SHP77 (cell line): ENCODE measurements around the gene RPUSD3.
"Not testable (repeated sequence)": the region's sequence is repeated elsewhere in the genome, so short reads cannot be mapped to it uniquely, and the experiment has no call there.

Experiments
- DNase-seq, 2 experiments: peaks; one replicate each; lab custom pipeline; 2025; lab: John Stamatoyannopoulos, UW

The RPUSD3 gene, protein sequence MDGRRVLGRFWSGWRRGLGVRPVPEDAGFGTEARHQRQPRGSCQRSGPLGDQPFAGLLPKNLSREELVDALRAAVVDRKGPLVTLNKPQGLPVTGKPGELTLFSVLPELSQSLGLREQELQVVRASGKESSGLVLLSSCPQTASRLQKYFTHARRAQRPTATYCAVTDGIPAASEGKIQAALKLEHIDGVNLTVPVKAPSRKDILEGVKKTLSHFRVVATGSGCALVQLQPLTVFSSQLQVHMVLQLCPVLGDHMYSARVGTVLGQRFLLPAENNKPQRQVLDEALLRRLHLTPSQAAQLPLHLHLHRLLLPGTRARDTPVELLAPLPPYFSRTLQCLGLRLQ

DNA sequence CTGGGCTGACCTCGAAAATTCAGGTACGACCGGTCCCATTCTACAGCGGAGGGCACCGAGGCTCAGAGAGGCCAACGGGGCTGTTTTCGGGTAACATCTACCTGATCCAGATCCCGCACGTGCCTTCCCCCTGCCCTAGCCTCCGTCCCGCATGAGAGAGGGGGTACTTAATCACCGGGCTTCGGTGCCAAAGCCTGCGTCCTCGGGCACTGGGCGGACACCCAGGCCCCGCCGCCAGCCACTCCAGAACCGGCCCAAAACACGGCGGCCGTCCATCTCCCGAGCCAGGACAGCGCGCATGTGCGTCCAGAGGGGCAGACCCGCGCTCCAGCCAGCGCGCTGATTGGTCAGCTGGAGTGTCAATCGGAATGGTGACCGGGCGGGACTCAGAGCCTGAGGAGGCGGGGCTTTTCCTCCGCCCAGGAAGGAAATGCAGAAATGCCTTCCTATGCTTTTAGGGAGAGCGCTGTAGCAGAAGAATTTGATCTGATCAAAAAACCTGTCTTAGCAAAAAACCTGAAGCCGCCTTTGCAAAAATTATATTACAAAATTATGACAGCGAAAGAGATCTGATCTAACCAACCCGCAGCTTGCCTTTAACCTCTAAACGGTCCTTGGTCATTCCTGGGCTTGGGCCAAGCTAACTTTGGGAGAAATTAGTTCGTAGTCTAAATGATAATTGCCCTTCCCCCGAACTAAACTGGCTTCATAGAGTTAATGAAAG is at the start of gene RPUSD3:
RPUSD3 (minus strand) TSS at position 294 of the 724 bp plus-strand sequence; CDS start at position 276, 18 bp downstream.
- peak; percentile 78 to 86 for DNase-seq

DNA sequence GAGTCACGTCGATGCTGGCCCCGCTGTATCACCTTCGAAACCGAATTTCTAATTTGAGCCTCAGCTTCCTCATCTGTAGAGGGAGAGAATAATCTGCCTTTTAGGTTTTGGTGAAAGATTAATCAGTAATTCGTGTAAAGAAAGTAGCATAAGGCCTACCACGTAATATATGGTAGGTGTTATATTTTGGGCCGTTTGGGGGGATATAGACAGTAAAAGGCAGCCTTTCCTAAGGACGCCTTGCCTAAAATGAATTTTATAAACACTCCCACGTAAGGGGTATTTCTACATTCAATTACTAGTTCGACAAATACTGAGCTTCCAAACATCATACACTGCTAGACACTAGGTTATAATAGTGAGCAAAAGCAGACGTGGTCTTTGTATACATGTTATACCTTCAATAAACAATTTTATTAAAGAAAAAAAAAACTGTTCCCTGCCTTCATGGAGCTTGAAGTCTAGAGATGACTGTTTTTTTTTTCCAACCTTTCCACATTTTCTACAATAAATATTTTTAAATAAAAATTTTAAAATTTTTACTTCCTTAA is 47.3 kb upstream of the RPUSD3 start:
- DNase-seq = no peak

DNA sequence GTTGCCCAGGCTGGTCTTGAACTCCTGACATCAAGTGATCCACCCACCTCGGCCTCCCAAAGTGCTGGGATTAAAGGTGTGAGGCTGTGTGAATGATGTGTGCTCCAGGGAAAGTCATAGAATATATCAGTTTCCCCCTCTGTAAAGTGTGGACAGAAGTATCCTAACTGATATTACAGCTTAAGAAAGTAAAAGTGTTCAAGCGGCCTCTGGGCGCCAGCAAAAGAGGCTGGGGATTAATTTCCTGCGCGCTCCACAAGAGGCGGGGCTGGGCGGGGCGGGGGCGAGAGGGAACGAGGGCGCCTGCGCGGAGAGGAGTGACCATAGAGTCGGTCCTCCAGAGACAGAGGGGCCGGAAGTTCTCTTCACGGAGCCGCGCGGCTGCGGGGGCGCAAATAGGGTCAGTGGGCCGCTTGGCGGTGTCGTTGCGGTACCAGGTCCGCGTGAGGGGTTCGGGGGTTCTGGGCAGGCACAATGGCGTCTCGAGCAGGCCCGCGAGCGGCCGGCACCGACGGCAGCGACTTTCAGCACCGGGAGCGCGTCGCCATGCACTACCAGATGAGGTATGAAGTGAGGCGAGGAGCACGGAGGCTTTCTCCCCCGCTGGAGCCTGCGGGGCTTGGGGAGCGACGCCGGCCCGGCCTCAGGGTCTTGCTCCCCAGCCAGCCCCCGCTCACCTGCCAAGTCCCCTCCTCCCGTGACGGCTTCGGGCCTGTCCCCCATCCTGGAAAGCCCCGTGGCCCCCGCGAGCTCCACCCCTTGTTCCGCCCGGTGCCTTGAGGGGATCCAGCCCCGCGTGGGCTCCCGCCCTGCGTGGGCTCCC is 46.7 kb upstream of the RPUSD3 start, which contains the start of gene JAGN1:
JAGN1 (plus strand) TSS at position 362 of the 823 bp plus-strand sequence; CDS start at position 475, 113 bp downstream.
- DNase-seq = peak; percentile 58 to 77

DNA sequence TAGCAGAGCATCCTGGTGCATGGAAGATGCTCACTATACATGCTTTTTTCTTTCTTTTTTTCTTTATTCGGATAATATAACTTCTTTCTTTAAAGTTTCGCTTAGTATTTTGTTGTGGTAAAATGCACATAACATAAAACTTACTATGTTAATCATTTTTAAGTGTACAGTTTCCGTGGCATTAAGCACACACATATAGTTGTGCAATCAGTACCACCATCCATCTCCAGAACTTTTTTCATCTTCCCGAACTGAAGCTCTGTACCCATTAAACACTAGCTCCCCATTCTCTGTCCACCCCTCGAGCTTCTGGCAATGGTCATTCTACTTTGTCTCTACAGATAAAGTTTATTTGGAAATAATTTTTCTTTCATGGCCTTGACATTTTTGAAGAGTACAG is 45.6 kb upstream of the RPUSD3 start:
- DNase-seq = no peak

DNA sequence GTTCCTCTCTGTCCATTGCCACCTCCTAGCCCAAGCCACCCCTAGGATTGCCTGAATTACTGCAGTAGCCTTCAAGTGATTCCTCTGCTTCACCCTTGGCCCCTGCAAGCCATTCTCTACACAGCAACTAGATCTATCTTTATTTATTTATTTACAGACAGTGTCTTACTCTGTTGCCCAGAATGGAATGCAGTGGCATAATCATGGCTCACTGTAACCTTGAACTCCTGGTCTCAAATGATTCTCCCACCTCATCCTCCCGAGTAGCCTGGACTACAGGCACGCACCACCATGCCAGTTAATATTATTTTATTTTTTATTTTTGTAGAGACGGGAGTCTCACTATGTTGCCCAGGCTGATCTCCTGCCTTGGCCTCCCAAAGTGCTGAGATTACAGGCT is 44.7 kb upstream of the RPUSD3 start:
- no peak for DNase-seq

DNA sequence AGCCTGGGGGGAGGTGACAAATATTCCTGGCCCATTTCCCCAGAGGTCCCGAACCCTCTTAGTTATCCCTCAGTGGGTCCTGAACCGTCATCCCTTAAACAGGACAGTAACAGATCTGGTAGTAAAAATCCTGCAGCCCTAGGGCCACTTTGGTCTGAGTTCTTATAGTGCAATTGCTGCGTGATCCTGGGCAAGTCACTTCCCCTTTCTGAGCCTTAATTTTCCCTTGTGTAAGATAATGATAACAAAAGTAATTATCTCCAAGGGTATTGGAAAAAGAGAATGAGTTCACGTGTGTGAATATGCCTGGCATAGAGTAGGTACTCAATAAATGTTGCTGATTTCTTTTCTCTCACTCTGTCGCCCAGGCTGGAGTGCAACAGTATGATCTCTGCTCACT is 43.7 kb upstream of the RPUSD3 start:
- no peak for DNase-seq

DNA sequence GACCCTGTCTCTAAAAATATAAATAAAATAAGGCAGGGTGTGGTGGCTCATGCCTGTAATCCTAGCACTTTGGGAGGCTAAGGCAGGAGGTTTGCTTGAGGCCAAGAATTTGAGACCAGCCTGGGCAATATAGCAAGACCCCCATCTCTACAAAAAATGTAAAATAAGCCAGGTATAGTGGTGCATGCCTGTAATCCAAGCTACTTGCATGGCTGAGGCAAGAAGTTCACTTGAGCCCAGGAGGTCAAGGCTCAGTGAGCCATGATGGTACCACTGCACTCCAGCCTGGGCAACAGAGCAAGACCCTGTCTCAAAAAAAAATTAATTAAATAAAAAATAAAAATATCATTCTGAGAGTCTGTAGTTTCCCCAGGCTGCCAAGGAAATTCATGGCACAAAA is 42.5 kb upstream of the RPUSD3 start:
- no peak for DNase-seq

DNA sequence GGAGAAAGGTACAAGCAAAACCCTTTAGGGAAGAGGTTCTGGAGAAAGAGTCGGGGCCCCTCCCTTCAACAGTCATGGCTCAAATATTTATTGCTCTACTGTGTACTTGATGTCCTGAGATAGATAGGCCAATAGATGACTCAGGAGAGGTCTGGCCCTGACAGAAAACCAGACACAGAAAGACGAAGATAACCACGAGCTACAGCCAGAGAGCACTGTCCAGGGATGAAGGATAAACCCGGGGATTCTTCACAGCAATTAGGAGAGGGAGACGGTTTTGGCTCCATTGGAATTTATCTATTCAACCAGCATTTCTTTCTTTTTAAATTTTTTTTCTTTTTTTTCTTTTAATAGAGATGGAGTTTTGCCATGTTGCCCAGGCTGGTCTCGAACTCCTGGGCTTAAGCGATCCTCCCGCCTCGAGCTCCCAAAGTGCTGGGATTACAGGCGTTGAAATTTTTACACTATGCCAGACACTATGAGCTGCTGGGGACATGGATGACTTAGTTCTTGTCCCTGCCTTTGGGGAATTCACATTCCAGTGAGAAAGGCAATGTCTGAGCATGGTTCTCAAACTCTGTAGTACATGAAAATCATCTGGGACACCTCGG is 40.9 kb upstream of the RPUSD3 start:
- no peak for DNase-seq

DNA sequence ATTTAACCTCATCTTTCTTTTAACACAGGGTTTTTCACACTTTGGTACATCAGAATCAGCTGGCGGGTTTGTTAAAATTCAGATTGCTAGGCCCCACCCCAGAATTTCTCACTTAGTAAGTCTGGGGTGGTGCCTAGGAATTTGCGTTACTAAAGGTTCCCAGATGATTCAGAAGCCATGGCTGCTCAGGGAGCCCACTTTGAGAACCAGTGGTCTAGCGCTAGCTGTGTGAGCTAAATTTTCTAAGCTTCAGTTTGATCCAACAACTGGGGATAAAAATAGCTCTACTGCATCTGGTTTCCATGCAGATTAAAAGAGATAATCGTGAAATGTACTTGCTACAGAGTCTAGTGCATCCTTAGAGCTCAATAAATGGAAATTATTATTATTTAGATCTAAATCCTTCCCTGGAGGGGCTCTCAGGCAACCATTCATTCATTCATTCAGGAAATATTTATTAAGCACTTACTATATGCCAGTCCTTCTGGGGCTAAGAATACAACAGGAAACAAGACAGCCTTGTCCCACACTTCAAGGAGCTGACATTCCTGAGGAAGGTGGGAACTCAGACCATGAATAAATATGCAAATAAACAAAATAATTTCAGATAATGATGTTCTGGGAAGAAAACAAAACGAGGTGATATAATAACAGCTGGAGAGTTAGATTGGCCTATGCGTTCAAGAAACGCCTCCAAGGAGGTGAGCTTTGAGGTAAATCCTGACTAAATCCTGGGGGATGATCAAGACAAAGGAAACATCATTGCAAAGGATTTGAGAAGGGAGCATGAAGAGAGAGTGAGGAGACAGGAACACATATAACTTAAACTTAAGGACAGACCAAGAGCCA is 40.1 kb upstream of the RPUSD3 start:
- DNase-seq = no peak

DNA sequence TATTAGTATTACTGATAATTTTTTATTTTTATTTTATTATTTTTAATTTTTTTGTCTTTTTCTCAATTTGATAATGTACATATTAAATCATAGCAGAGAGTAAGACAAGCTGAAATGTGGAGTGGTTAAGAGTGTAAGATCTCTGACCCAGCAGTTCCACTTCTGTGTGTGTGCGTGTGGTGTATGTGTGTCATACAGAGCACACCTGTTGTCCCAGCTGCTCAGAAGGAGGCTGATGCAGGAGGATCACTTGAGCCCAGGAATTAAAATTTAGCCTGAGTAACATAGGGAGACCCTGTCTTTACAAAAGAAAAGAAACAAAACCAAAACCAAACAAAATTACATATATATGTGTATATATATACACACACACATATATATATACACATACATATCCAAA is 37.6 kb upstream of the RPUSD3 start:
- DNase-seq = peak; percentile 29 to 62

DNA sequence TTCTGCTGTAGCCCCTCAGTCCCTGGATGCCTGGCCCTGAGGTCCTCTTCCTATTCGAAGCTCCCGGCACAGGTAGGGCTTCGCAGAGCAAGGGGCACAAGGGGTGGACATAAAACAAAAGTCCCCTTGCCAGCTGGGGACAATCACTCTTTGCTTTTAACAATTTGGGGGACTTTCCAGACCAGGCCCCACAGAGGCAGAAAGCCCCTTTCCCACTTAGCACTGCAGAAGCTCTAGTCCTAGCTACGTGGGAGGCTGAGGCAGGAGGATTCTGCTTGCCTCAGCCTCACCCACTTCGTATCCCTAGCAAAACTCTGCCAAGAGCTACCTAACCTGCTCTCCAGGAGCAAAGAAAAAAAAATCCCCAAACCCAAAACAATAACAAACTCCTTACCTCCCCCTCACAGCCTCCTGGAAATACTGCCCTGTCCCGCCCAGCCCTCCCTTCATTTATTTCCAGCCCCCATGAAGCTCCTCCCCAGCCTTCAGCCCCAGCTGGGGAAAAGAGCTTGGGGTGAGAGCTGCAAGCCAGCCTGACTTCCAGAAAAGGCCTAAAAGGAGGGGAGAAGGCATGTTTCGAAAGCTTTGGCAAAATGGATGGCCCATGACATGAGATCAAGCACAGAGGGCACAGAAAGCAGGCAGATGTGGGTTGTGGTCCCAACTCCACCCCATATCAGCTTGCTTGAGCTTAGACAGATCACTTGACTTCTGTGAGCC is 36.2 kb upstream of the RPUSD3 start, which contains the start of gene CIDEC:
CIDEC (minus strand) TSS at position 424 of the 720 bp plus-strand sequence. CDS start 1,767 bp downstream, outside the sequence.
- DNase-seq = no peak

DNA sequence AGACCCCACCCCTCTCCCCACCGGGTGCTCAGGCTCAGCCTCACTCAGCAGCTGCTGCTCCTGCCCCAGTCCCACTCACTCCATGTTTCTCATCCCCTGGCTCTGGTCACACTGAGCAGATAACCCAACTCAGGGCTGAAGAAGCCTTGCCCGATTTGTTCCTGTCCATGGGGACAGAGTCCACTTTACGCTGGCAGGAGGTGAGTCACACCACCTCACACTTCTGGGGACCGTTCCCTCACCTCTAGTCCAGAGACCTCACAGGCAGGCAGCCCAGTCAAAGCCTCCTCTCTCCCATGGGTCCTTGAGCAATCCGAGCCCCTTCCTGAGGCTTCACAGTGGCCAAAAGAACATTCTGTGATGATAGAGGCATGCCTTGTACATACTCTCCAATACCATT is 34.9 kb upstream of the RPUSD3 start:
- DNase-seq = no peak

DNA sequence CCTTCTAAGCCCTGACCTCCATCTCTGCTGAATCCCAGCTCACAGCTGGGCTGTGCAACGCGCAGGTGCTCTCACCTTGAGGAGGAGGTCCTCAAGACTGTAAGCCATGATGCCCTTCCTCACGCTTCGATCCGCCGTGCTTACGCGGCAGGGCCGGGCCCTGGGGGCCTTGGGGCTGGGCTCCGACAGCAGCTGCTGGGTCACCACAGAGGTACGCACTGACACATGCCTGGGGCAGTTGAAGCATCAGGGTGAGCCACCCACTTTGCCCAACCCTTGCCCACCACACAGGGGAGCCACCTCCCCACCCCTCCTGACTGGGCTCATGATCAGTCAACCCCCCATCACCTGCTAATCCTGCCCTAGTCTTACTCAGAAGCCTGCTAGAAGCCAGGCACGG is 33.2 kb upstream of the RPUSD3 start:
- no peak for DNase-seq

DNA sequence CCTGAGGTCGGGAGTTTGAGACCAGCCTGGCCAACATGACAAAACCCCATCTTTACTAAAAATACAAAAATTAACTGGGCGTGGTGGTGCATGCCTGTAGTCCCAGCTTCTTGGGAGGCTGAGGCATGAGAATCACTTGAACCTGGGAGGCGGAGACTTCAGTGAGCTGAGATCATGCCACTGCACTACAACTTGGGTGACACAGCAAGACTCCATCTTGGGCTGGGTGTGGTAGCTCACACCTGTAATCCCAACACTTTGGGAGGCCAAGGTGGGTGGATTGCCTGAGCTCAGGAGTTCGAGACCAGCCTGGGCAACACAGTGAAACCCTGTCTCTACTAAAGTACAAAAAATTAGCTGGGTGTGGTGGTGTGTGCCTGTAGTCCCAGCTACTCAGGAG is 32.4 kb upstream of the RPUSD3 start:
- DNase-seq = not testable (repeated sequence)

DNA sequence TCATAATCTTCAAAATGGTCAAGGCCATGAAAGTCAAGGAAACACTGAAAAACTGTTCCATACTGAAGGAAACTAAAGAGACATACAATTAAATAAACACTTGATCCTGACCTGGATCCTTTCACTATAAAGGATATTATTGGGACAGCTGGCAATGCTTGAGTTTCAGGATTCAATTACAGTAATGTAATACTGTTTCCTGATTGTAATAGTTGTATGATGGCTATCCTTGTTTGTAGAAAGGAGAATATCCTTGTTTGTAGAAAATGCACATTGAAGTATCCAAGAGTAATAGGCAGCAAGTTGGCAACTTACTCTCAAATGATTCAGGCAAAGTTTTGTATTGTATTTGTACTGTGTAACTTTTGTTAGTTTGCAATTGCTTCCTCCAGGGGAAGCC is 31.6 kb upstream of the RPUSD3 start:
- peak; percentile 23 to 41 for DNase-seq

DNA sequence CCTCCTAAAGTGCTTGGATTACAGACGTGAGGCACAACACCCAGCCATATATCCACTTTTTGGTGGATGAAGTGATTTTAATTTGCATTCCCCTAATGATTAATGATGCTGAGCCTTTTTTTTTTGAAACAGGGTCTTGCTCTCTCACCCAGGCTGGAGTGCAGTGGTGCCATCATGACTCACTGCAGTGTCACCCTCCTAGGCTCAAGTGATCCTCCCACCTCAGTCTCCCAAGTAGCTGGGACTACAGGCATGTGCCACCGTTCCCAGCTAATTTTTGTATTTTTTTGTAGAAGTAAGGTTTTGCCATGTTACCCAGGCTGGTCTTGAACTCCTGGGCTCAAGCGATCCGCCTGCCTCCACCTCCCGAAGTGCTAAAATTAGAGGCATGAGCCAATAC is 28.3 kb upstream of the RPUSD3 start:
- not testable (repeated sequence) for DNase-seq

DNA sequence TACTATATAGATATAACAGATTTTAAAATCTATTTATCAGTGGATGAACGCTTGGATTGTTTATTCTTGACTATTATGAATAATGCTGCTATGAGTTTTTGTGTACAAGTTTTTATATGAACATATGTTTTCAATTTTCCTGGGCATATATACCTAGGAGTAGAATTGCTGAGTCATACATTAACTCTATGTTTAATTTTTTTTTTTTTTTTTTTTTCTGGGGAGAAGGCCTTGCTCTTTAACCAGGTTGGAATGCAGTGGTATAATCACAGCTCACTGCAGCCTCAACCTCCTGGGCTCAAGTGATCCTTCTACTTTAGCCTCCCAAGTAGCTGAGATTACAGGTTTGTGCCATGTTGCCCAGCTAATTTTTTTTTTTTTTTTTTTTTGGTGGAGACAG is 27.2 kb upstream of the RPUSD3 start:
- DNase-seq = no peak

DNA sequence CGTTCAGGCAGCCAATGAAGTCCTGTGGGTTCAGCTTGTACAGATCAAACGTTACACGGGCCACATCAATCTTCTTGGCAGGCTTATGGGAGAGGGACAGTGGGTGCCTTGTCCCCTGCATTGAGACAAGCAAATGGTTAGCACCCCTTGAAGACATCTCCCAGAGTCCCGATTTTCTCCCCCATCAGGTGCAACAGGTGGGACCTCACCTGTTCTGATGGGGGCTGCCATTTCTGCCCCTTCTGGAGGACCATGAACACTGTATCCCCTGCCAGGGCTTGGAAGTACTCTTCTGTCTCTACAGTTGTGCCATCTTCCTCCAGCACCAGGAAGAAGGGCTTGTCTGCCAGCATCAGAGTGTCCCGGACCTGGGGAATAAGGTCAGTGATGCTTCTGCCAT is 26.1 kb upstream of the RPUSD3 start:
- no peak for DNase-seq

DNA sequence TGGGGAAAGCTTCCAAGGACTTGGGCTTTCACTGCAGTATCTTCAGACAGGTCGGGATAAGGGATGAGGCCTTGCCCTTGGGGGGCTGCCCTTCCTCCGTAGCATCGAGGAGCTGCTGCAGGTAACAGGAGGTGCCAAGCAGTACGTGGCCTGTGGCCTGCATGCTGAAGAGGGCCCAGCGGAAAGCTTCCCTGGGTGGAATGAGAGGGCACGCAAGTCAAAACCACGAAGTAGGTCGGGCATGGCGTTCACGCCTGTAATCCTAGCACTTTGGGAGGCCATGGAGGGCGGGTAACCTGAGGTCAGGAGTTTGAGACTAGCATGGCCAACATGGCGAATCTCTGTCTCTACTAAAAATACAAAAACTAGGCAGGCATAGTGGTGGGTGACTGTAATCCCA is 23.3 kb upstream of the RPUSD3 start:
- no peak for DNase-seq

DNA sequence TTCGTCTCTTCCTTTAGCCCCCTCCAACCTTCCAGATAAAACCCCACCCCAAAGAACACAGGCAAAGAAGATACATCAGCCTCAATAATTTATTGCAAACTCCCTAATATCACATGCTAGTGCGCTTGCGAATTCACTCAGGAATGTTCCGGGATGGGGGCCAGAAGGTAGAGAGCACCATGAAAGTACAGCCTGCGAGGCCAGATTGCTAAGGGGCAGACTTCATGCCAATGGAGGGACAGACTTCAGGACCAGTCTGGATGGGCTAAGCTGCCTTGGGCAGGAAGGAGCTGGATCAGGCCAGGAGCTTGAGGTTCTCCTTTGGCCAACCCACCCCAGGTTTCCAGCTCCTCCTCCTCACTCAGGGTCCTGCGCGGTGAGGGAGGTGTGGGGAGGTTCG is 22.8 kb upstream of the RPUSD3 start:
- no peak for DNase-seq
